Measurements from ENCODE around the gene BHLHE23.
"Not testable (repeated sequence)": the region's sequence is repeated elsewhere in the genome, so short reads cannot be mapped to it uniquely, and the experiment has no call there.

BHLHE23 gene

GRCh38 chr20:62961799-62962198 is 45.0 kb downstream of the BHLHE23 start:
- H3K27ac ChIP-seq (replicated peaks; ENCODE audit: low read length): no peak overlapping the region
- peak overlapping the region; percentile 54 for H2AK5ac ChIP-seq (ENCODE audit: low read depth, low read length)
- H3K27me3 ChIP-seq (ENCODE audit: control insufficient read depth in 3 of 3, insufficient read depth in 3 of 3, low read depth in 1 of 3, low read length in 3 of 3): peaks cover 0 to 29% (median 0%) of the 10 kb centered on the region in 3 experiments
- no peak overlapping the region for H4K91ac ChIP-seq (ENCODE audit: low read depth, low read length, poor library complexity)
- DNase-seq (ENCODE audit: low spot score): no peak
- WGBS, 2 donors (ENCODE audit: extremely low coverage in 2 of 2, insufficient read length in 2 of 2, insufficient replicate concordance in 1 of 2): no CpG with 5 or more reads among the region's 8 CpGs
- H2BK120ac ChIP-seq (ENCODE audit: low read depth, low read length): no peak overlapping the region
- H3K18ac ChIP-seq (ENCODE audit: low read length): no peak overlapping the region
- peaks cover 0 to 4% of the 10 kb centered on the region in 2 donors for H3K36me3 ChIP-seq (replicated peaks in 1 of 2; ENCODE audit: control insufficient read depth in 2 of 2, insufficient read depth in 2 of 2, low read length in 2 of 2)
- H3K4me1 ChIP-seq (ENCODE audit: control insufficient read depth in 2 of 2, insufficient read depth in 1 of 2, low read depth in 1 of 2, low read length in 2 of 2): peaks cover 0 to 5% of the 10 kb centered on the region in 2 donors
- H3K4ac ChIP-seq (ENCODE audit: low read length): no peak overlapping the region
- H2BK5ac ChIP-seq (ENCODE audit: low read length): no peak overlapping the region
- peaks cover 4% of the 10 kb centered on the region for H3K79me1 ChIP-seq (ENCODE audit: low read depth, low read length)
- no peak overlapping the region for H3K23ac ChIP-seq (ENCODE audit: low read depth, low read length, poor library complexity)
- H2BK12ac ChIP-seq (ENCODE audit: low read length): peak overlapping the region; percentile 25
- H3K14ac ChIP-seq (ENCODE audit: low read length): no peak overlapping the region
- H3K9ac ChIP-seq (ENCODE audit: low read depth, low read length, poor library complexity): peak overlapping the region; percentile 37
- H4K8ac ChIP-seq (ENCODE audit: low read depth, low read length): no peak overlapping the region
- no peak overlapping the region for H3K4me2 ChIP-seq (ENCODE audit: insufficient read depth, low read length, poor library complexity, severe bottlenecking)
- no peak overlapping the region for H3K4me3 ChIP-seq (ENCODE audit: low read length in 2 of 2)
- H3K9me3 ChIP-seq (replicated peaks in 1 of 2; ENCODE audit: control insufficient read depth in 2 of 2, insufficient read depth in 1 of 2, low read depth in 1 of 2, low read length in 2 of 2): peaks cover 0 to 5% of the 10 kb centered on the region in 2 donors
- peak overlapping the region; percentile 73 for H2AFZ ChIP-seq (ENCODE audit: low read length)
- H2BK15ac ChIP-seq (ENCODE audit: low read length): no peak overlapping the region

GRCh38 chr20:62961310-62961783 is 45.4 kb downstream of the BHLHE23 start:
- H4K8ac ChIP-seq (ENCODE audit: low read depth, low read length): no peak overlapping the region

GRCh38 chr20:62960446-62961309 is 46.1 kb downstream of the BHLHE23 start:
- not testable (repeated sequence) for H3K9me3 ChIP-seq (replicated peaks in 1 of 2; ENCODE audit: control insufficient read depth in 2 of 2, insufficient read depth in 1 of 2, low read depth in 1 of 2, low read length in 2 of 2); H3K79me1 ChIP-seq (ENCODE audit: low read depth, low read length); H3K4me1 ChIP-seq (ENCODE audit: control insufficient read depth in 2 of 2, insufficient read depth in 1 of 2, low read depth in 1 of 2, low read length in 2 of 2); H3K36me3 ChIP-seq (replicated peaks in 1 of 2; ENCODE audit: control insufficient read depth in 2 of 2, insufficient read depth in 2 of 2, low read length in 2 of 2); H3K14ac ChIP-seq (ENCODE audit: low read length); H3K4me2 ChIP-seq (ENCODE audit: insufficient read depth, low read length, poor library complexity, severe bottlenecking); H3K27ac ChIP-seq (replicated peaks; ENCODE audit: low read length); H3K4ac ChIP-seq (ENCODE audit: low read length); H3K23ac ChIP-seq (ENCODE audit: low read depth, low read length, poor library complexity); H3K4me3 ChIP-seq (ENCODE audit: low read length in 2 of 2); DNase-seq (ENCODE audit: low spot score); H2BK120ac ChIP-seq (ENCODE audit: low read depth, low read length); H4K8ac ChIP-seq (ENCODE audit: low read depth, low read length); H2BK5ac ChIP-seq (ENCODE audit: low read length); H3K9ac ChIP-seq (ENCODE audit: low read depth, low read length, poor library complexity); H2AFZ ChIP-seq (ENCODE audit: low read length)
- peak overlapping the region; percentile 70 for H2AK5ac ChIP-seq (ENCODE audit: low read depth, low read length)
- H2BK12ac ChIP-seq (ENCODE audit: low read length): peak overlapping the region; percentile 46
- peak overlapping the region; percentile 43 for H4K91ac ChIP-seq (ENCODE audit: low read depth, low read length, poor library complexity)
- peak overlapping the region; percentile 71 for H3K18ac ChIP-seq (ENCODE audit: low read length)
- no CpG with 5 or more reads among the region's 31 CpGs for WGBS, 2 donors (ENCODE audit: extremely low coverage in 2 of 2, insufficient read length in 2 of 2, insufficient replicate concordance in 1 of 2)
- peaks cover 0 to 26% (median 0%) of the 10 kb centered on the region in 3 experiments for H3K27me3 ChIP-seq (ENCODE audit: control insufficient read depth in 3 of 3, insufficient read depth in 3 of 3, low read depth in 1 of 3, low read length in 3 of 3)
- peak overlapping the region; percentile 94 for H2BK15ac ChIP-seq (ENCODE audit: low read length)

More at GRCh38 chr20:62961310-62961783, 45.4 kb downstream of the BHLHE23 start:
- Histone ChIP-seq H3K4me2 (ENCODE audit: insufficient read depth, low read length, poor library complexity, severe bottlenecking) (peak overlapping the region; percentile 18), H3K9me3 (replicated peaks in 1 of 2; ENCODE audit: control insufficient read depth in 2 of 2, insufficient read depth in 1 of 2, low read depth in 1 of 2, low read length in 2 of 2) (peaks cover 0 to 5% of the 10 kb centered on the region in 2 donors), H2AK5ac (ENCODE audit: low read depth, low read length) (peak overlapping the region; percentile 54), H3K9ac (ENCODE audit: low read depth, low read length, poor library complexity) (peak overlapping the region; percentile 60), H3K79me1 (ENCODE audit: low read depth, low read length) (peaks cover 4% of the 10 kb centered on the region), H2BK120ac (ENCODE audit: low read depth, low read length) (no peak overlapping the region), H2BK5ac (ENCODE audit: low read length) (no peak overlapping the region), H3K23ac (ENCODE audit: low read depth, low read length, poor library complexity) (no peak overlapping the region), H3K27ac (replicated peaks; ENCODE audit: low read length) (no peak overlapping the region), H3K4ac (ENCODE audit: low read length) (no peak overlapping the region), H2BK15ac (ENCODE audit: low read length) (no peak overlapping the region), H3K4me3 (ENCODE audit: low read length in 2 of 2) (no peak overlapping the region), H3K4me1 (ENCODE audit: control insufficient read depth in 2 of 2, insufficient read depth in 1 of 2, low read depth in 1 of 2, low read length in 2 of 2) (peaks cover 0 to 5% of the 10 kb centered on the region in 2 donors), H2BK12ac (ENCODE audit: low read length) (no peak overlapping the region), H3K18ac (ENCODE audit: low read length) (peak overlapping the region; percentile 87), H3K14ac (ENCODE audit: low read length) (no peak overlapping the region), H3K36me3 (replicated peaks in 1 of 2; ENCODE audit: control insufficient read depth in 2 of 2, insufficient read depth in 2 of 2, low read length in 2 of 2) (peaks cover 0 to 4% of the 10 kb centered on the region in 2 donors), H2AFZ (ENCODE audit: low read length) (peak overlapping the region; percentile 73), H4K91ac (ENCODE audit: low read depth, low read length, poor library complexity) (no peak overlapping the region), H3K27me3 (ENCODE audit: control insufficient read depth in 3 of 3, insufficient read depth in 3 of 3, low read depth in 1 of 3, low read length in 3 of 3) (peaks cover 0 to 27% (median 0%) of the 10 kb centered on the region in 3 experiments)
- DNase-seq (ENCODE audit: low spot score): no peak
- WGBS, 2 donors (ENCODE audit: extremely low coverage in 2 of 2, insufficient read length in 2 of 2, insufficient replicate concordance in 1 of 2): no CpG with 5 or more reads among the region's 19 CpGs

GRCh38 chr20:62959998-62960436 is 46.7 kb downstream of the BHLHE23 start:
- Histone ChIP-seq H2AFZ (ENCODE audit: low read length) (no peak overlapping the region), H3K9ac (ENCODE audit: low read depth, low read length, poor library complexity) (no peak overlapping the region), H3K4me3 (ENCODE audit: low read length in 2 of 2) (peak overlapping the region in 1 of 2 donors; percentile 6), H3K14ac (ENCODE audit: low read length) (peak overlapping the region; percentile 94), H3K4me1 (ENCODE audit: control insufficient read depth in 2 of 2, insufficient read depth in 1 of 2, low read depth in 1 of 2, low read length in 2 of 2) (peaks cover 5 to 6% of the 10 kb centered on the region in 2 donors), H3K27me3 (ENCODE audit: control insufficient read depth in 3 of 3, insufficient read depth in 3 of 3, low read depth in 1 of 3, low read length in 3 of 3) (peaks cover 0 to 19% (median 0%) of the 10 kb centered on the region in 3 experiments), H3K27ac (replicated peaks; ENCODE audit: low read length) (no peak overlapping the region), H2AK5ac (ENCODE audit: low read depth, low read length) (peak overlapping the region; percentile 70), H3K36me3 (replicated peaks in 1 of 2; ENCODE audit: control insufficient read depth in 2 of 2, insufficient read depth in 2 of 2, low read length in 2 of 2) (peaks cover 0 to 4% of the 10 kb centered on the region in 2 donors), H2BK15ac (ENCODE audit: low read length) (peak overlapping the region; percentile 94), H3K4ac (ENCODE audit: low read length) (peak overlapping the region; percentile 38), H2BK5ac (ENCODE audit: low read length) (no peak overlapping the region), H4K91ac (ENCODE audit: low read depth, low read length, poor library complexity) (peak overlapping the region; percentile 43), H4K8ac (ENCODE audit: low read depth, low read length) (no peak overlapping the region), H2BK120ac (ENCODE audit: low read depth, low read length) (no peak overlapping the region), H3K4me2 (ENCODE audit: insufficient read depth, low read length, poor library complexity, severe bottlenecking) (no peak overlapping the region), H3K79me1 (ENCODE audit: low read depth, low read length) (peaks cover 4% of the 10 kb centered on the region), H3K9me3 (replicated peaks in 1 of 2; ENCODE audit: control insufficient read depth in 2 of 2, insufficient read depth in 1 of 2, low read depth in 1 of 2, low read length in 2 of 2) (peaks cover 0 to 5% of the 10 kb centered on the region in 2 donors), H3K23ac (ENCODE audit: low read depth, low read length, poor library complexity) (peak overlapping the region; percentile 89), H3K18ac (ENCODE audit: low read length) (peak overlapping the region; percentile 76), H2BK12ac (ENCODE audit: low read length) (no peak overlapping the region)
- WGBS, 2 donors (ENCODE audit: extremely low coverage in 2 of 2, insufficient read length in 2 of 2, insufficient replicate concordance in 1 of 2): no CpG with 5 or more reads among the region's 20 CpGs
- no peak for DNase-seq (ENCODE audit: low spot score)
